Activated B cell treated with CpG ODN at 0.5 μM for 24 hours (primary cell): Measurements from ENCODE around the gene GPR162. TPM values are rescaled to one million over a fixed set of nuclear protein-coding genes. Genes with fewer than 3 reads are reported as not detected.
"Not testable (repeated sequence)": the region's sequence is repeated elsewhere in the genome, so short reads cannot be mapped to it uniquely, and the experiment has no call there.

Experiments
- ATAC-seq: fragments of 200-7000 bp; cut with Tn5 transposase; one replicate; pipeline ENCODE4 v1.10.0; 2021; ENCODE audit warnings: low read depth, mild to moderate bottlenecking, moderate library complexity
- CTCF ChIA-PET: fragments of 350-600 bp; sonication (Branson Sonifier 250); formaldehyde crosslinking; loops from one replicate; lab custom pipeline; 2021; ENCODE audit warnings: antibody characterized with exemption; lab: Charles Lee
- POLR2A ChIA-PET: fragments of 350-600 bp; sonication (Branson Sonifier 250); formaldehyde crosslinking; loops from one replicate; lab custom pipeline; 2021; ENCODE audit warnings: antibody characterized with exemption; lab: Charles Lee
- DNase-seq: peaks from one replicate; pipeline ENCODE4 v3.0.0; 2022
- H3K27ac Mint-ChIP-seq: one replicate; pipeline ENCODE4 v1.8.0; 2020; ENCODE audit warnings: mixed read lengths
- H3K27me3 Mint-ChIP-seq: one replicate; pipeline ENCODE4 v1.8.0; 2021; ENCODE audit warnings: mixed read lengths
- H3K36me3 Mint-ChIP-seq: one replicate; pipeline ENCODE4 v1.8.0; 2021; ENCODE audit warnings: low read depth, mixed read lengths
- H3K4me1 Mint-ChIP-seq: one replicate; pipeline ENCODE4 v1.8.0; 2021; ENCODE audit warnings: mixed read lengths
- H3K4me3 Mint-ChIP-seq: one replicate; pipeline ENCODE4 v1.8.0; 2020; ENCODE audit warnings: mild to moderate bottlenecking, mixed read lengths
- H3K9me3 Mint-ChIP-seq: one replicate; pipeline ENCODE4 v1.8.0; 2020; ENCODE audit warnings: mixed read lengths
- CTCF ChIP-seq: fragments of 200-600 bp; IDR thresholded peaks from one replicate; pipeline ENCODE4 v1.8.0; 2022; ENCODE audit warnings: antibody characterized with exemption, mild to moderate bottlenecking
- intact Hi-C: fragments of 100-400 bp; cut with micrococcal nuclease; formaldehyde crosslinking; loops from one replicate; pipeline ENCODE4 v1.15.1; 2024
- total RNA-seq: library from RNA; stranded (reverse); gene quantifications from 2 replicates; pipeline ENCODE4 v1.2.3, GENCODE V29; 2022

GPR162 gene
- total RNA-seq, 1 donor from 2014 or later: not detected

- H3K9me3 Mint-ChIP-seq: no peaks in the 10 kb centered on the region
- H3K4me1 Mint-ChIP-seq: peaks cover 42% of the 10 kb centered on the region
- peak overlapping the region; percentile 85 for H3K27ac Mint-ChIP-seq
- peak; percentile 89 for DNase-seq
- H3K36me3 Mint-ChIP-seq: peaks cover 37% of the 10 kb centered on the region
- POLR2A ChIA-PET: interaction anchor here (0.5 to 11.1 kb wide), 40 partner anchors 9 to 380 kb away, joined by 3 to 190 read pairs (median 5); partner anchors contain the start of genes C12orf57, C1RL, CDCA3 and COPS7A
- no peak for TF ChIP-seq CTCF
- CTCF ChIA-PET: interaction anchor here (0.6 to 3.3 kb wide), 27 partner anchors 10 to 316 kb away, joined by 3 to 52 read pairs (median 5); partner anchors contain the start of genes C12orf57, C1RL, CDCA3 and LRRC23
- intact Hi-C loops: loop anchor here (1.0 kb wide), 13 partner anchors 19 to 317 kb away; partner anchors contain the start of genes C1RL, CHD4, EMG1 and ENO2
- ATAC-seq: peak; percentile 33
- H3K27me3 Mint-ChIP-seq: no peaks in the 10 kb centered on the region
- H3K4me3 Mint-ChIP-seq: peak overlapping the region; percentile 88
Observed at GRCh38 chr12:6872073-6873048, 50.7 kb downstream of the GPR162 start.

- TF ChIP-seq CTCF: no peak
- intact Hi-C loops: loop anchor here (1.0 kb wide), 13 partner anchors 18 to 316 kb away; partner anchors contain the start of genes C1RL, CHD4, EMG1 and ENO2
- ChIA-PET POLR2A (interaction anchor here (0.5 to 11.1 kb wide), 37 partner anchors 8 to 381 kb away, joined by 3 to 190 read pairs (median 5); partner anchors contain the start of genes C12orf57, C1RL, CDCA3 and COPS7A), CTCF (interaction anchor here (0.6 to 3.3 kb wide), 25 partner anchors 9 to 315 kb away, joined by 3 to 52 read pairs (median 5); partner anchors contain the start of genes C12orf57, C1RL, CDCA3 and LRRC23)
- Mint-ChIP-seq H3K4me3 (peak within 1 kb of the TSS; percentile 88), H3K9me3 (no peaks in the 10 kb centered on the region), H3K36me3 (peaks cover 37% of the 10 kb centered on the region), H3K4me1 (peaks cover 37% of the 10 kb centered on the region), H3K27me3 (no peaks in the 10 kb centered on the region), H3K27ac (peak within 1 kb of the TSS; percentile 85)
- DNase-seq (peak; percentile 100), ATAC-seq (peak; percentile 88)
Observed at GRCh38 chr12:6873094-6874014, 51.7 kb downstream of the GPR162 start, which contains the start of gene SPSB2. TSS of gene SPSB2 (minus strand) at chr12:6873303. CDS start at chr12:6872901, 402 bp downstream.

GRCh38 chr12:6874015-6874368 is 52.4 kb downstream of the GPR162 start:
- H3K27ac Mint-ChIP-seq: peak overlapping the region; percentile 80
- peaks cover 37% of the 10 kb centered on the region for H3K36me3 Mint-ChIP-seq
- intact Hi-C loops, ATAC-seq, H3K27me3 Mint-ChIP-seq, DNase-seq, H3K9me3 Mint-ChIP-seq: not testable (repeated sequence)
- H3K4me3 Mint-ChIP-seq: peak overlapping the region; percentile 88
- CTCF ChIA-PET: interaction anchor here (1.1 to 3.3 kb wide), 4 partner anchors 22 to 120 kb away, joined by 3 to 22 read pairs (median 7); partner anchors contain the start of genes CDCA3 and USP5
- POLR2A ChIA-PET: interaction anchor here (0.7 to 11.1 kb wide), 9 partner anchors 18 to 238 kb away, joined by 3 to 190 read pairs (median 23); partner anchors contain the start of genes C12orf57, CDCA3, COPS7A and LPAR5
- H3K4me1 Mint-ChIP-seq: peaks cover 30% of the 10 kb centered on the region

Other genes with a start within 250 kb of the GPR162 start
- gene CHD4, start 214.4 kb upstream of the GPR162 start, total RNA-seq: 342 and 345 TPM in 2 replicates
- gene LPAR5, start 185.9 kb upstream of the GPR162 start, total RNA-seq: 27.7 and 30.4 TPM in 2 replicates
- gene ACRBP, start 174.4 kb upstream of the GPR162 start, total RNA-seq: 5.4 and 7.7 TPM in 2 replicates
- gene ING4, start 158.7 kb upstream of the GPR162 start, total RNA-seq: 31.6 and 39.2 TPM in 2 replicates
- gene ZNF384, start 132.4 kb upstream of the GPR162 start, total RNA-seq: 81.7 and 98.6 TPM in 2 replicates
- 0.24 and 0.40 TPM in 2 replicates for gene PIANP, start 121.0 kb upstream of the GPR162 start, total RNA-seq
- 28.1 and 35.8 TPM in 2 replicates for gene COPS7A, start 97.8 kb upstream of the GPR162 start, total RNA-seq
- gene MLF2, start 68.7 kb upstream of the GPR162 start, total RNA-seq: 102 and 105 TPM in 2 replicates
- 4.8 and 6.4 TPM in 2 replicates for gene PTMS, start 55.5 kb upstream of the GPR162 start, total RNA-seq
- gene LAG3, start 49.3 kb upstream of the GPR162 start, total RNA-seq: 0.12 TPM in 1 of 2 replicates, not detected in the other
- 0.22 and 0.32 TPM in 2 replicates for gene CD4, start 32.3 kb upstream of the GPR162 start, total RNA-seq
- not detected in 2 replicates for gene P3H3, start 6.6 kb downstream of the GPR162 start, total RNA-seq
- gene GNB3, start 19.1 kb downstream of the GPR162 start, total RNA-seq: 0.51 and 0.60 TPM in 2 replicates
- 1.2 and 1.6 TPM in 2 replicates for gene CDCA3, start 29.5 kb downstream of the GPR162 start, total RNA-seq
- 108 and 110 TPM in 2 replicates for gene USP5, start 30.3 kb downstream of the GPR162 start, total RNA-seq
- gene TPI1, start 45.7 kb downstream of the GPR162 start, total RNA-seq: 306 and 318 TPM in 2 replicates
- 14.4 and 16.2 TPM in 2 replicates for gene SPSB2, start 51.5 kb downstream of the GPR162 start, total RNA-seq
- gene LRRC23, start 83.0 kb downstream of the GPR162 start, total RNA-seq: 7.7 and 8.8 TPM in 2 replicates
- 20.9 and 31.0 TPM in 2 replicates for gene ENO2, start 92.8 kb downstream of the GPR162 start, total RNA-seq
- 42.8 and 50.9 TPM in 2 replicates for gene ATN1, start 106.1 kb downstream of the GPR162 start, total RNA-seq
- not detected in 2 replicates for gene RNU7-1, start 122.0 kb downstream of the GPR162 start, total RNA-seq
- gene C12orf57, start 122.2 kb downstream of the GPR162 start, total RNA-seq: 54.8 and 63.4 TPM in 2 replicates
- 371 and 393 TPM in 2 replicates for gene PTPN6, start 129.5 kb downstream of the GPR162 start, total RNA-seq
- gene PHB2, start 148.8 kb downstream of the GPR162 start, total RNA-seq: 240 and 255 TPM in 2 replicates
- 89.2 and 91.1 TPM in 2 replicates for gene EMG1, start 149.1 kb downstream of the GPR162 start, total RNA-seq
- 19.3 and 21.3 TPM in 2 replicates for gene LPCAT3, start 196.7 kb downstream of the GPR162 start, total RNA-seq
- gene C1S, start 238.9 kb downstream of the GPR162 start, total RNA-seq: 0.71 and 1.6 TPM in 2 replicates